Globus pallidus (tissue), 1 donor: ENCODE results near the gene TLCD3B.
"Not testable (repeated sequence)": the region's sequence is repeated elsewhere in the genome, so short reads cannot be mapped to it uniquely, and the experiment has no call there.

Experiments used
- DNase-seq: peaks from one replicate; pipeline ENCODE4 v3.0.0-alpha.2; 2015; ENCODE audit warnings: low spot score

The TLCD3B gene

DNA sequence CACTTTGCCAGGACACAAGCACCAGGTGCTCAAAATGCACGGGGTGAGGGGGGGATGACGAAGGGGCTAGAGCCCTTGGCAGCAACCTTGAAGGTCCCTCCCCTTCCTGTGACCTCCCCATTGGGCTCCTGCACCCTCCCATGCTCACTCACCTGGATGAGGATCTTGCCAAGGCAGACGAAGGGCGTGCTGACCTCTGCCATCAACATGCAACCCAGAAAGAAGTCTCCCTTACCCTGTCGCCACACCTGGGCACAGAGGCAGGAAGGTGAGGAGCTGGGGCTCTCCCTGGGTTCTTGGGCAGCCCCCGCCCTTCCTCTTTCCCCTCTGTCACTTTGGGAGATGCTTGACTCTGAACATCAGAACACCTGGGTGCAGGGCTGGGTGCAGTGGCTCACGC is 5.5 kb downstream of the TLCD3B start:
- no peak for DNase-seq

GRCh38 chr16:30025156-30025555 is 5.9 kb downstream of the TLCD3B start:
- no peak for DNase-seq

DNA sequence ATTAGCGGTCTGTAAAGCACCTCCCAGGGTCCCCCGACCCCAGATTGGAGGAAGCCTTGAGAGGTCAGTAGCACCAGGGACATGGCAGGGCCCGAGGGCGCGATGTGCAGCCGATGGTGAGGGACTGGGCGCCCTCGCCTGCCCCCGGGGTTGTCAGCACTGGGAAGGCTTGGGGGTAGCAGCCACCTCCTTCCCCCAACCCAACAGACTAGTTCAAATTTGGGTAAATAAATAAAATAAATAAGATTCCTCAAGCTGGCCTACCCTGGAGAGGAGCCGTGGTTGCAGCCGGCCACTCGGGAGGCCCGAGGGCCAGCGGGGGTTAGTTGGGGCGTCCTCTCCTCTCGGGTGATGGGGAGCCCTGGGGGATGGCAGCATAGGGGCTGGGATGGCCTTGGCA is 6.6 kb downstream of the TLCD3B start:
- DNase-seq: no peak

DNA sequence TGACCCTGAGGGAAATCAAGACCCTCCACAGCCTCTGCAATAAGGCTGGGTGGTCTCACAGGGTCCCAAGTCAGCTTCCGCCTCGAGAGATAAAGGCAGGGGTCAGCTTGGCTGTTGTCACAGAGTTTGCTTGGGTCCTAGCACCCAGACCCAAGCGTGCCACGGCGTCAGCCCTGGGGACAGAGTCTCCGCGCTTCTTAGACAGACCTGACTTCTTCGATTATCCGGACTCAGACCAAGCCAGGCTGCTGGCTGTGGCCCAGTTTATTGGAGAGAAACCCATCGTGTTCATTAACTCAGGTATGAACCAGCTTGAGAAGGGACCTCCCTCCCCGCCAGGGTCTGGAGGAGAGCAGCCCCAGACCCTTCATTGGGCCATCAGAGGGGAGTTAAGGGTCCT is 7.5 kb downstream of the TLCD3B start:
- no peak for DNase-seq

DNA sequence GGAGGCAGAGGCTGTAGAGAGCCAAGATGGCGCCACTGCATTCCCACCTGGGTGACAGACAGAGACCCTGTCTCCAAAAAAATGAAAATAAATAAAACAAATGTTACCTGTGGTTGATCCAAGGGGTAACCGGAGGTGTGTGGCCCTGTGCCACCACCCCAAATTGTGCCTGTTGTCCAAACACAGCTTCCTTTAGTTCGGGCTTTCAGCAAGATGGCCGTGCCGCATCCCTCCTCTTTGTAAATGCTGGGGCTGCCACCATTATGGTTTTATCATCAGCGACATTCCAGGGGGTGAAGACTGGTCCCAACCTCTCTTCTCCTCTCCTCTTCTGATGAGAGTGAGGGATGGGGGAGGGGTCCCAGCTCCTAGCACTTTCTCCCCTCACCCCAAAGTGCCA is 8.2 kb downstream of the TLCD3B start, which contains the start of gene C16orf92:
Gene C16orf92 (plus strand): TSS at position 312 of the 400 bp plus-strand sequence. CDS start 143 bp downstream, outside the sequence.
- DNase-seq: no peak

DNA sequence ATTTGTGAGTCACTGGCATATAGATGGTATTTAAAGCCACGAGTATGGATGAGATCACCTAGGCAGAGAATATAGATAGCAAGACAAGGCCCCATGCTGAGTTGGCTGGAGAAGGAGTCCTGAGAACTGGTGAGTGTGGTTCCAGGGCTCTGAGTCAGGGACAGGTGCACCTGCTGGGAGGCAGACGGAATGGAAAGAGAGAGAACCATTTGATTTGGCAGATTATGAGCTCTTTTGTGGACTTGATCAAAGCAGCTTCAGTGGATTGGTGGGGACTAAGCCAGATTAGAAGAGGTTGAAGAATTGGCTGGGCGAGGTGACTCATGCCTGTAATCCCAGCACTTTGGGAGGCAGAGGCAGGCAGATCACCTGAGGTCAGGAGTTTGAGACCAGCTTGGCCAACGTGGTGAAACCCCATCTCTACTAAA is 12.3 kb downstream of the TLCD3B start:
- DNase-seq: no peak

DNA sequence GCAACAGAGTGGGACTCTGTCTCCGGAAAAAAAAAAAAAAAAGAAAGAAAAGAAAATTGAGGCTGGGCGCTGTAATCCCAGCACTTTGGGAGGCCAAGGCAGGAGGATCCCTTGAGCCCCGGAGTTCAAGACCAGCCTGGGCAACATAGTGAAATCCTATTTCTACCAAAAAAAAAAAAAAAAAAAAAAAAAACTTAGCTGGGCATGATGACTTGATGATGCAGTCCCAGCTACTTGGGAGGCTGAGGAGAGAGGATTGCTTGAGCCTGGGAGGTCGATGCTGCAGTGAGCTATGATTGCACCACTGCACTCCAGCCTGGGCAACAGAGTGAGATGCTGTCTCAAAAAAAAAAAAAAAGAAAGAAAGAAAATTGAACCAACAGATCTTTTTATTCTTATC is 13.1 kb downstream of the TLCD3B start:
- DNase-seq: not testable (repeated sequence)

- no peak for DNase-seq
These were observed 13.8 kb downstream of the TLCD3B start for GRCh38 chr16:30017277-30017656.

DNA sequence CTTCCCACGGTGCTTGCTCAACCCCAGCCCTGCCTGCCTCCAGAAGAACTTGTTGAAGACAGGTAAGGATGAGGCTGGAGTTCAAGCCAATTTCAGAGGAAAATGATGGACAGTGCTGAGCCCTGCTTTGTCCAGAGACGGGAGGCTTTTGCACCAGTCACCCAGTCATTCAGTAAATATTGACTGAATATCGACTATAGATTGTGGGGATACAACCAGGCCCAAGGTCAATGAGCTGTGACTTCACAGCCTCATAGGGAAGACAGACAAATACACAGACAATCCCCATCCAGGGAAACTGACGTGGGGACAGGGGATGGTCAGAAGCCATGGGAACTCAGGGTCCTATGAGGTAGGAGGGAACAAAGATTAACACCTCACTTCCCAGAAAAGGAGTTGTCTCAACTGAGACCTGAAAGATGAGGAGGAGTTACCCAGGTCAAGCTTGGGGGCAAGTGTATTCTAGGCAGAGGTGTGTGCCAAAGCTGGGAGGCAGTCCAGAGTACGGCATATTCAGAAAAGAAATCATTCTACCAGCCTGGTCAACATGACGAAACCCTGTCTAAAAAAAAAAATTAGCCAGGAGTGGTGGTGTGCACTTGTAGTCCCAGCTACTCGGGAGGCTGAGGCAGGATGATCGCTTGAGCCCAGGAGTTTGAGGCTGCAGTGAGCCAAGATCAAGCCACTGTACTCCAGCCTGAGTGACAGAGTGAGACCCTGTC is 14.4 kb downstream of the TLCD3B start:
- no peak for DNase-seq

- DNase-seq: not testable (repeated sequence)
These were observed 15.6 kb downstream of the TLCD3B start for GRCh38 chr16:30015450-30015849.

- not testable (repeated sequence) for DNase-seq
These were observed 18.5 kb downstream of the TLCD3B start for GRCh38 chr16:30012598-30012997.

DNA sequence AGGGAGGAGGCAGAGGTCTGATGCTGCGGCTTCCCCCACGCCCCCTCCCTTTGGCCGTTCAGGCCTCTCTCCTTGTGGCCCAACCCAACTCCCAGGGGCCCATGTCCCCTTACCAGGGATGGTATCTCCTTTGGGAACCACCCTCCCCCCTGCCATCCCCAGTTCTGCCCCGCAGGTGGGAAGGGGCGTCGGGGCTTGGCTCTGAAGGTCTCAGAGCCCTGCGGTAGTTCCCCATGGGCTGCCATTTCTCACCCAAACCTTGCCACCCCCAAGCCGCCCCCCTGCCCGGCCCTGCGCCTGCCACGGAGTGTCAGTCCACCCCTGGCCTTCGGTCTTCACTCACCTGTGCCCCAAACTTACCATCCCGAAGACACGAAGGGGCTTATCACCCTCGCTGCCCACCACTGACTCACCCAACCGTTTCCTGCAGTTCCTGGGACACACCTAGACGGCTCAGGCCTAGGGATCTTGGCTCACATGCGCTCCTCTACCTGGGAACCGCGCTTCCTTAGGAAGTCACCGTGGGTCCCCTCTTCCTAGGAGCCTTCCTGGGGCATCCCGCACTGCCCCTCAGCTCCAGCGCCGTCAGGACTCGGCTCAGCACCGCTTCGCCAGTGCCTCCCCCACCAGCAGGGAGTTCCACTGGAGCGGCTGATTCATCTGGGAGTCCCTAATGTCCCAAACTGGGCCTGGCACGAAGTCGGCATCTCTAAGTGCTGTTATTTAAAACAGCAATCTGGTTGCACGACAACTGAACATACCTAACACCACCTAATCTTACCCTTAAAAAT is 19.2 kb downstream of the TLCD3B start:
- DNase-seq: no peak

DNA sequence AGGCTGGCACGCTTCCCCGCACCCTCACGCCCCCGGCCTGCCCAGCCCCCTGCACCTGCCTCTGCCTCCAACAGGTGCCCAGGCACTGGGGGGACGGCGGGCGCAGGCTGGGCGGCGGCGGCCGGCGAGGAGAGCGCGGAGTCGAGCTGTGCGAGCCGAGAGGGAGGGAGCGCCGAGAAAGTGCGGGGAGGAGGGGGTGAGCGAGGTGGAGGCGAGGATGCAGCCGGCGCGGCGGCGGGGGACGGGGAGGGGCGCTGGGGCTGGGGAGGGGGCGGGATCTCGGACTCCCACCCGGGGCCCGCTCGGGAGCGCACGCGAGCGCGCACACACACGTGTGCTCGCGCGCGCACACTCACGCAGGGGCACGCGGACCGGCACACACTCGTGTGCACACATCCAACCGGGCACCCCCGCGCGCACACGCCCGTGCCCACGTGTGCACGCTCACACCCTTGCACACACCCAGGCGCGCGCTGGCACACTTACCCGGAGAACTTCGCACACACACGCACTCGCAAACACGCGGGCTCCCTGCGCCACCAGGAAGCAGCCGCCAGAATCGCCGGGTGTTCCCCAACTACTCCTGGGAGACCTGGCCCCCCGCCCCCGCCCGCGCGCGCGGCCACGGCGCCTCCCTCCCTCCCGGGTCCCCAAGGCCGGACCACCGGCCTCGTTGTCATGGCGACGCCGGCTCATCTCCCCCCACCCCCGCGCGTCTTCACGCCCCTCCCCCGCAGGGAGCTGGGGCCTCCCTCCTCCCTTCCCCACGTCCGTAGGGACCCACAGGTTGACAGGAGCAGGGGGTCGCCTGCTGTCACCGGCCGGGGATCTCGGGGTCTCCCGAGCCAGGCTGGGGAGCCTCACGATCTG is 20.0 kb downstream of the TLCD3B start, which contains the start of gene DOC2A:
Gene DOC2A (minus strand): TSS at position 184 of the 870 bp plus-strand sequence. CDS start 805 bp downstream, outside the sequence.
- no peak for DNase-seq

DNA sequence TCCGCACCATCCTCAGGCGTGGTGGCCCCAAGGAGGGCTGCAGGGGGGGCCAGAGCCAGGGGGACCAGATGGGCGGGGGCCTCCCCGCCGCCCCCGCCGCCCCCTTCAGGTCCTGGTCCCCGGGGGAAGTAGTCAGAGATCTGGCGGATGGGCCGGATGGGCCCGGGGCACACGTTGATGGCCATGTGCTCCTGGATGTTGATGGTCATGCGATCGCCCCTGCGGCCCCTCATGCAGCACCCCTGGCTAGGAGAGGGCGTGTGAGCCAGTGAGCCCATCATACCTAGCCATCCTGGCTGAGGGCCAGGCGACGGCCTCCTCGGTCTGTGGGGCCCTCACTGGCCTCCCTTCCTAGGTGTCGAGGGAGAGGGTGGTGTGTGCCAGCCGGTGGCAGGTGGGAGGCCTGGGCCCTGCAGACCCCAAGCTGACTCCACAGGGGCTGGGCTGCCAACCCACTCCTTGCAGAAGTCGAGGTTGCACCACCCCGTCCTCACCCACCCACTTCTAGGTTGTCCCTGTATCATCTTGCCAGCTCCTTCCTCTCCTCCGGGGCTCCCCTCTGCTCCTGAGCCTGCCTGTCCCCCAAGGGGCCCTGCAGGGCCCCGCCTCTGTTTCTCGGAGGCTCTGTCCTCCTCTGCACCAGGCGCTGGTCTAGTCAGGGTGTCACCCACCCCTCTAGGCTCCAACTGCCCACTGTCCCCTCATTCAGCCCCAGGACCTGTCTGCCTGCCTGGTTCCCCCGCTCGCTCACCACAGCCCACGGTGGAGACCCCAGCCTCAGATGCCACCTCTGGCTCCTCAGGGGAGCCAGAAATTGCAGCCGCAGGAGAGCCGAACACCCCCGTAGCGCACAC is 20.9 kb downstream of the TLCD3B start:
- DNase-seq: no peak

- DNase-seq: no peak
These were observed 21.8 kb downstream of the TLCD3B start for GRCh38 chr16:30009085-30009862.

DNA sequence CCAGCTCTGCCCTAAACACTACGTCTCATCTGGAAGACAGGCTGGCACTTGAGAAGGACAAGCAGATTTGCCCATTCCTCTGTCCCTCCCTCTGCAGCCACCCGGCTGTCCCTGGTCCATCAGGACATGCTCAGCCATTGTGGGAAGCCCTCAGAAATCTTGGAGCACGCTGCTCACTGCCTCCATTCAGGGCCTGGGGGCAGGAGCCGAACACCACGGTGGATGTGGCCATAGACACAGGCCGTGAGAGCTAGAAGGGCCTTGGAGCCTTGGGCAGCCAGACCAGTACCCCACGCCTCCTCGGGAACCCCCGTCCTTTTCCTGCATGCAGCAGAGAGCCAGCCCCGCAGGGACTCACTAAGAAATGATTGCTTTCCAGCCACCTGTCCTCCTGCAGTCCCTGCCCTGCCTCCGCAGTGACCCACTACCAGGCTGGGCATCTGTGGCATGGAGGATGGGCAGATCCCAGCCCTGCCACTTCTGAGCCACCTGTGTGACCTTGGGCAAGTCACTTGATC is 23.6 kb downstream of the TLCD3B start:
- DNase-seq: no peak

DNA sequence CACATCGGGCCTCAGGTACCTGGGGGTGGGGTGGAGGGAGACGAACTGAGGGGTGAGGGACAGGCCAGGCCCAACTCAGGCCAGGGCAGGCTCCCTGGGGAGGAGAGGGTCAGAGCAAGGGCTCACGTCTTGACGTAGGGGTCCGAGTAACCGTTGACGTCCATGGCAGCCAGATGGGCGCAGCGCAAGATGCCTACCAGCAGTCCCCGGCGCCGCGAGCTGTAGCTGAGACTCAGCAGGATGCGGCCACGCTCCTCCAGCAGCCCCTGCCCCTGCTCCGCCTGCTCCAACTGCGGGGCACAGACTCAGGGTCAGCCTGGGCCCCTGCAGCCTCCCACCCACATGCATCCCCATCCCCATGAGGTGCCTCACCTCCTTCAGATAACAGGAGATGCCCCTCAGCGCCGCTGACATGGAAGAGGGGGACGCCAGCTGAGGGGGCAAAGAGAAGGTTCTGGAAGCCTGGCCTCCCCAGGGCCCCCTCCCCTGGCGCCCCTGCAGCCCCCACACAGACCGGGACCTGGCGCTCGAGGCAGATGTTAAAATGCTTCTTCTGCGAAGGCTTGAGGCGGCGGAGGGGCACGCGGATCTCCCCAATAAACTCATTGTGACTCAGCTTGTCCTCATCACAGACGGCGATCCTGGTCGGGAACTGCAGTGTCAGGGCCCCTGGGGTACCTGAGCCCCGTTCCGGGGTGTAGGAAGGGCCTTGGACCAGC is 24.3 kb downstream of the TLCD3B start:
- DNase-seq: no peak

- no peak for DNase-seq
These were observed 25.0 kb downstream of the TLCD3B start for GRCh38 chr16:30006095-30006473.

DNA sequence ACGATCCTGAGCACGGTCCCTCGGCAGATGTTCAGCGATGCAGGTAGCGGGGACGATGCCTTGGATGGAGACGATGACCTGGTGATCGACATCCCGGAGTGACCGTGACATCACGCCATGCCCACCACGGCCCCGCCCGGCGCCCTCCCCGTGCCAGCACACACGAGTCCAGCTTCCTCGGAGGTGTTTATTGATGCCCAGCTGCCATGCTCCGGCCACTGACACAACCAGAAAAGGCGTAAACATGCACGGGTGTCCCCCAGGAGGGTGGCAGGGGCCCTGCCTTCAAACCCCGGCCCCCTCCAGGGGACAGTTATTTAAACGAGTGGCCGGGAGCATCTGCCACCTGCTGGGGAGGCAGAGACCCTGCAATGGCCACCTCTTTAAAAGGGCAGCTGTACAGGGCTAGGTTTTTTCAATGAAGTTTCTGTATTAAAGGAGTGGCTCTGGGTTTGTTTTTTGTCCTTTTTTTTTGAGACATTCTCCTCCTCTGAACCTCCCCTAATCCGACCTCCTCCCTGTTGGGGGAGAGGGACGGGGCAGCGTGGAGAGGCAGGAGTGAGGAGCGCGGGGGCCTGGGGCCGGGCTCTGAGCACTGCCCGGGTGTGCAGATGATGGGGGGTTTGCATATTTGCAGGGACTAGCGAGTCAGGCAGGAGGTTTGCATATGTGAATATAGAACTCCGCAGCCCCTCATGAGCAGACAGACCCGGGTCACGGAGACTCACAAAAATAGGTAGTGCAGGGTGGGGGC is 25.6 kb downstream of the TLCD3B start:
- DNase-seq: peak; percentile 11
